A673 (cell line): ENCODE data around the gene GUCD1. TPM values are rescaled to one million over a fixed set of nuclear protein-coding genes. Genes with fewer than 3 reads are reported as not detected.
"Not testable (repeated sequence)": the region's sequence is repeated elsewhere in the genome, so short reads cannot be mapped to it uniquely, and the experiment has no call there.

Source experiments
- BruUV-seq: library from RNA; stranded (reverse); fragments of 400-500 nt; replicated peaks from 2 replicates; lab custom pipeline; 2021; lab: Mats Ljungman, UMichigan
- CTCF ChIA-PET: fragments of 300-600 bp; sonication (Branson Sonifier 250); formaldehyde crosslinking; loops from one replicate; lab custom pipeline; 2022; ENCODE audit warnings: antibody characterized with exemption; lab: Charles Lee
- POLR2A ChIA-PET: fragments of 300-600 bp; sonication (Branson Sonifier 250); formaldehyde crosslinking; loops from one replicate; lab custom pipeline; 2022; ENCODE audit warnings: antibody characterized with exemption; ENCODE audit not compliant: low non-redundant PET; lab: Charles Lee
- DNase-seq: peaks from one replicate; pipeline ENCODE4 v3.0.0-alpha.2; 2015; ENCODE audit warnings: low spot score
- H3K27ac ChIP-seq: fragments of 200-600 bp; sonication (generic); 2 replicates; pipeline ENCODE4 v1.5.1; 2016; ENCODE audit warnings: mixed run types, low read depth, mild to moderate bottlenecking, mixed read lengths, antibody characterized with exemption, low read length; ENCODE audit not compliant: poor library complexity, severe bottlenecking
- H3K27me3 ChIP-seq: fragments of 200-600 bp; sonication (generic); replicated peaks from 2 replicates; pipeline ENCODE4 v1.6.1; 2017; ENCODE audit warnings: mixed run types, low read depth, mild to moderate bottlenecking, mixed read lengths, antibody characterized with exemption, low read length; ENCODE audit not compliant: insufficient read depth, poor library complexity
- H3K36me3 ChIP-seq: fragments of 200-600 bp; sonication (generic); 2 replicates; pipeline ENCODE4 v1.6.1; 2016; ENCODE audit warnings: mixed run types, mild to moderate bottlenecking, mixed read lengths, antibody characterized with exemption, low read length; ENCODE audit not compliant: insufficient read depth, poor library complexity, severe bottlenecking
- H3K4me1 ChIP-seq: fragments of 200-600 bp; sonication (generic); 2 replicates; pipeline ENCODE4 v1.6.1; 2017; ENCODE audit warnings: mixed run types, mild to moderate bottlenecking, mixed read lengths, antibody characterized with exemption, low read length; ENCODE audit not compliant: insufficient read depth, poor library complexity, severe bottlenecking
- H3K4me3 ChIP-seq: fragments of 200-600 bp; sonication (generic); 2 replicates; pipeline ENCODE4 v1.5.1; 2016; ENCODE audit warnings: low read depth, mixed run types, mild to moderate bottlenecking, mixed read lengths, low read length; ENCODE audit not compliant: poor library complexity, severe bottlenecking
- H3K9me3 ChIP-seq: fragments of 200-600 bp; sonication (generic); 2 replicates; pipeline ENCODE4 v1.6.1; 2016; ENCODE audit warnings: mixed run types, low read depth, mild to moderate bottlenecking, mixed read lengths, antibody characterized with exemption, low read length; ENCODE audit not compliant: poor library complexity, severe bottlenecking
- EZH2 ChIP-seq: fragments of 200-600 bp; sonication (generic); IDR thresholded peaks from 2 replicates; pipeline ENCODE4 v1.6.1; 2017; ENCODE audit warnings: borderline replicate concordance, low read depth, mild to moderate bottlenecking, mixed read lengths, antibody characterized with exemption, low read length; ENCODE audit not compliant: poor library complexity, severe bottlenecking
- intact Hi-C: fragments of 100-400 bp; cut with micrococcal nuclease; formaldehyde crosslinking; loops from one replicate; pipeline ENCODE4 v1.10.0; 2022; ENCODE audit not compliant: unreplicated experiment
- total RNA-seq: library from RNA; stranded (reverse); gene quantifications from 2 replicates; pipeline ENCODE4 v1.2.3, GENCODE V29; 2021
- TF ChIP-seq, protein P1 (sequence below): fragments of 300-800, 200-600 bp; sonication (generic); conservative IDR thresholded peaks from 2 replicates; pipeline ENCODE4 v1.5.1; 2017; ENCODE audit warnings: low read depth, mild to moderate bottlenecking, antibody characterized with exemption, low read length, moderate library complexity, mixed read lengths

Gene GUCD1
- total RNA-seq, 1 experiment from 2014 or later = 70.5 TPM

DNA sequence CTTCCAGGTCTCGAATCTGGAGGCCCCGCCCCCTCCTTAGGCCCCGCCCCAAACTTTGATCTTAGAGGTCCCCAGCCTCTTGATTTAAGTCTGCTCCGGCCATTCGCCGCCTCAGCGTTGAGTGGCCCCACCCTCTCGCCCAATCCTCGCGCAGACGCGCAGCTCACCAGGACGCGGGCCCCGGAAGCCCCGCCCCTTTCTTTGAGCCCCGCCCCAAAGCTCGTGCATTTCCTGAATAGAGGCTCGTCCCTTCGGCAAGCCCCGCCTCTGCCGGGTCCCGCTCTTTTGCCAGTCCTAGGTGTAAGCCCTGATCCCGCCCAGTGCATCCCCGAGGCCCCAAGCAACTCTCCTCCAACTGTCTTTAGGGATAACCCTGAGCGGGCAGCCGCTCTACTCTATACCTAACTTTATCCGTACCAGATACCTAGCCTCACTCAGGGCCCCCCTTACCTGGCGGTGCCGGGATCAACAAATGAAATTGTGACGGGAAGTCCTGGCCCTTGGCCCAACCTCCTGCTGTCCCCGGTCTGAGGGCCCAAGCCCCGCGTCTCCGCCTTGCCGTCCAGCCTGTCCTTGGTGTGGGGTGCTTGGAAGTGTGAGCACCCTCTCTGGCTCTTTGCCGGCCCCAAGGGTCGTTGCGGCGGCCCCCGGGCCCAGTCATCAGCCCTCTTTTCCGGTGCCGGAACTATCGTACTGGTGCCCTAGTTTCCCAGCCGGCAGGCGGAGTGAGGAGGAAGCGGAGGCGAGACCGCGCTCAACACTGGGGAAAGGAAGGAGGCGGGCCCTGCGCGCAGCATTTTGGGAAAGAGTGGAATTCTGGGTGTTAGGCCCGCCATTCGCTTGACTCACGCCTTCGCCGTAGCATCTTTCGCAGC lies 464 bp upstream of the GUCD1 start, which contains the start of gene SNRPD3:
Gene SNRPD3 (plus strand): TSS at position 835 of the 875 bp plus-strand sequence. CDS start 1,676 bp downstream, outside the sequence.
- intact Hi-C loops = no loop called here
- H3K36me3 ChIP-seq = peaks cover 28% of the 10 kb centered on the region

DNA sequence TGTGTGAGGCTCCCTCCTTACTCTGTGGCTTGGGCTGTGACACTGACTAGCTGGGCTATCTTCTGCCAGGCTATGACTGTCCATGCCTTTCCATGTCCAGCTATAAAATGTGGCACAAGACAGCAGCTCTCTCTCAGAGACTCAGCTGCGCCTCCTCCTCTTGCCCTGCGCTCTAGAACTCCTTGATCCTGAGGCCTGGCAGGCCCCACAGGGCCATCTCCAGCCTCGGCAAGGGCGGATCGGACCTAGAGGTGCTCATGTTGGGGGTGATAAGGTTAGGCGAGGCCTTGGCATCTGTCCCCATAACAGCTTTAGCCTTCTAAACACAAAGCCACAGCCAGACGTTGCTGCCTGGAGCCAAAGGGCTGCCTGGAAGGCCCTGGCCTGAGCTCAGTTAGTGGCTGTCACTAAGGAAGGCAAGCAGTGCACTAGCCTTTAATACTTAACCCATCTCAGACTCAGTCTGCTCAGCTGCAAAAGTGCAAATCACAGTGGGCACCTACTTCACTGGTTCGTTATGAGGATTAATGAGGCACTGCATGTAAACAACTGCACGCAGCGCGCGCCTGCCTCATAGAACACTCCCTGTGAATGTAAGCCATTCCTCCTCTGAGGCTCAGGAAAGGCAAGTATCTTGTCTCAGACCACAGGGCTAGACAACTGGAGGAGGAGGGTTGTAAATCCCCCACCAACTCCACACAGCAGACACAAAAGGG lies 1.2 kb downstream of the GUCD1 start:
- H3K4me1 ChIP-seq = peaks cover 18% of the 10 kb centered on the region
- H3K36me3 ChIP-seq = peaks cover 15% of the 10 kb centered on the region
- H3K9me3 ChIP-seq = no peaks in the 10 kb centered on the region
- peak overlapping the region; percentile 93 for H3K4me3 ChIP-seq
- BruUV-seq = no TSS peak
- intact Hi-C loops = no loop called here
- ChIA-PET CTCF (no interaction called here), POLR2A (no interaction called here)
- H3K27ac ChIP-seq = peak overlapping the region; percentile 97
- no peaks in the 10 kb centered on the region for H3K27me3 ChIP-seq
- TF ChIP-seq, protein P1, sequence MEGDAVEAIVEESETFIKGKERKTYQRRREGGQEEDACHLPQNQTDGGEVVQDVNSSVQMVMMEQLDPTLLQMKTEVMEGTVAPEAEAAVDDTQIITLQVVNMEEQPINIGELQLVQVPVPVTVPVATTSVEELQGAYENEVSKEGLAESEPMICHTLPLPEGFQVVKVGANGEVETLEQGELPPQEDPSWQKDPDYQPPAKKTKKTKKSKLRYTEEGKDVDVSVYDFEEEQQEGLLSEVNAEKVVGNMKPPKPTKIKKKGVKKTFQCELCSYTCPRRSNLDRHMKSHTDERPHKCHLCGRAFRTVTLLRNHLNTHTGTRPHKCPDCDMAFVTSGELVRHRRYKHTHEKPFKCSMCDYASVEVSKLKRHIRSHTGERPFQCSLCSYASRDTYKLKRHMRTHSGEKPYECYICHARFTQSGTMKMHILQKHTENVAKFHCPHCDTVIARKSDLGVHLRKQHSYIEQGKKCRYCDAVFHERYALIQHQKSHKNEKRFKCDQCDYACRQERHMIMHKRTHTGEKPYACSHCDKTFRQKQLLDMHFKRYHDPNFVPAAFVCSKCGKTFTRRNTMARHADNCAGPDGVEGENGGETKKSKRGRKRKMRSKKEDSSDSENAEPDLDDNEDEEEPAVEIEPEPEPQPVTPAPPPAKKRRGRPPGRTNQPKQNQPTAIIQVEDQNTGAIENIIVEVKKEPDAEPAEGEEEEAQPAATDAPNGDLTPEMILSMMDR = no peak
- TF ChIP-seq EZH2 = no peak
- DNase-seq = no peak

More for the DNA sequence above, 464 bp upstream of the GUCD1 start, which contains the start of gene SNRPD3:
- TF ChIP-seq EZH2 = no peak
- no TSS peak for BruUV-seq
- Histone ChIP-seq H3K9me3 (no peaks in the 10 kb centered on the region), H3K4me3 (peak within 1 kb of the TSS; percentile 93), H3K27ac (peak within 1 kb of the TSS; percentile 97), H3K27me3 (no peaks in the 10 kb centered on the region), H3K4me1 (peaks cover 18% of the 10 kb centered on the region)
- CTCF ChIA-PET = no interaction called here
- DNase-seq = peak; percentile 99
- POLR2A ChIA-PET = interaction anchor here (0.6 to 0.7 kb wide), 3 partner anchors 26 to 641 kb away, joined by 4 to 11 read pairs (median 6); no protein-coding TSS in a partner anchor

GRCh38 chr22:24552503-24553286 lies 2.2 kb downstream of the GUCD1 start:
- CTCF ChIA-PET, intact Hi-C loops, H3K27me3 ChIP-seq, POLR2A ChIA-PET, H3K36me3 ChIP-seq, BruUV-seq, H3K27ac ChIP-seq, H3K9me3 ChIP-seq, H3K4me3 ChIP-seq: not testable (repeated sequence)
- peak; percentile 19 for DNase-seq
- peaks cover 18% of the 10 kb centered on the region for H3K4me1 ChIP-seq
